Measurements from ENCODE around the gene DOCK9.
"Not testable (repeated sequence)": the region's sequence is repeated elsewhere in the genome, so short reads cannot be mapped to it uniquely, and the experiment has no call there.

Gene DOCK9

GRCh38 chr13:98816406-98816805 is 161.5 kb downstream of the DOCK9 start:
- no peak for DNase-seq

DNA sequence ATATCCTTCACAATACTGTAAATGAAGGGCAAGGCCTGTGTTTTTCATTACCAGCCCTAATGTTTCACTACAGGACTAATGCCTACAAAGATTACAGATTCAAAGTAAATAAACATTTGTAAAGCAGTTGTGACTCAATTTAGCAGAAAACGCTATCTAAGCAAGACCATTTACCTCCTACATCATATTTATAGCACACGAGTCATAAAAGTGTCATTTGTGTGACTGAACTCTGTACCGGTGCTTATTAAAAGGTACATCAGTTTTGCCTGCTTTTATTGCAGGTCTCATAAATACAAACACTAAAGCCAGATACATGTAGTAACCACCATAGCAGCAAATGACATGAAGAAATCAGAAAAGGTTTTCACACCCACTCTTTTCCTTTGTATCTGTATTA is 163.9 kb downstream of the DOCK9 start:
- no peak for DNase-seq

GRCh38 chr13:98812186-98812790 is 165.6 kb downstream of the DOCK9 start:
- not testable (repeated sequence) for DNase-seq

DNA sequence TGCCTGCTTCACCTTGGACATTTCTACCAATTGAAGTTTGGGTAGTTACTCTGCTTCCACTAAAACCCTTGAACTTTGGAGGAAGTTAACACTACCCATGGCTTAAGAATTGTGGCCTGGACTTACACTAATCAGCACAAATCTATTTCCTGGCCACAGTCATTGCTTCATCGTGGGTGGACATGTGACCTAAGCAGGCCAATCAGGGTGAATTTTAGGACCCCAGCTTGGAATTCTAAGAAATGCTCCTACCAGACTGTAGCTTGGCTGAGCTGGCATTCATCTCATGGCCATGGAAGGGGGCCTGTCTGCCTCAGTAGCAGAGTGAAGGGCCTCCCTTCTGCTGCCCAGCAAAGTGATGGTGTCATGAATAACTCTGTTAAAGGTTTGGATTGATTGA is 167.1 kb downstream of the DOCK9 start:
- no peak for DNase-seq

DNA sequence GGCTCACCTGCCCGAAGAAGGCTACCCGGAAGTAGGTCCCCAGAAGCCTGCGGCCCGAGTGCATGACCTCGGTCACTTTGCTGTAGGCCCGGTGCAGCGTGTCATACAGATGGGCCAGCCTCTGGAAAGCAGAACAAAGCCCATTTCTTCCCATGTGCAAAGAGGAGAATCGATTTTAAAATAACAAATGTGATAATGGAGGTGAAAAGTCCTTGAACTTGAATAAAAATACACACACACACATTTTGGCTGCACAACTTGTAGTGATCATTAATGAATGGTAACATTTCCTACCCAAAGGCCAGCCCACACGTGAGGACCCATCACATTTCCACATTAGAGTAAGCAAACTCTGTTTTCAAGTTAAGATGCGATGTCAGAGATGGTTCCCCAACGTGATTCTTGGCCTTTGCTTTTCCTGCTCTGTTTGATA is 168.5 kb downstream of the DOCK9 start:
- DNase-seq: no peak

DNA sequence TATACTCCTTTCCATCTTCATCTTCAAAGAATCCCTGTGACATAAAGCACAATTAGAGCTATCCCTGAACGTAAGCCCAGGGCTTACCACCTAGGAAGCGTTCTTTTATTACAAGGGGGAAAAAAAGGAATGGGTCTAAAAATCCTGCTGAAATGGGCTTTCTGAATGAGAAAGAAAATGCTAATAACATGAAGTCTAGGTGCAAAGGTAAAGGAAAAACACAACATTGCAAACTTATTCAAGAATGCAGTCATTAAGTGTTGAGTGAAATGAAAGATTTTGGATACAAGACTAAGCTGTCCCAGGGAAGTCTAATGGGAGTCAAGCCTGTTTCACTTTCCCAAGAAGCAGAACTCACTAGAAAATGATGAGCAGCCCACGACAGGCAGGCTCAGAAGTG is 170.1 kb downstream of the DOCK9 start:
- no peak for DNase-seq

- no peak for DNase-seq
Measured at GRCh38 chr13:98804336-98804855, 173.5 kb downstream of the DOCK9 start.

GRCh38 chr13:98803921-98804320 is 173.9 kb downstream of the DOCK9 start:
- no peak for DNase-seq

GRCh38 chr13:98803111-98803561 is 174.7 kb downstream of the DOCK9 start:
- no peak for DNase-seq

DNA sequence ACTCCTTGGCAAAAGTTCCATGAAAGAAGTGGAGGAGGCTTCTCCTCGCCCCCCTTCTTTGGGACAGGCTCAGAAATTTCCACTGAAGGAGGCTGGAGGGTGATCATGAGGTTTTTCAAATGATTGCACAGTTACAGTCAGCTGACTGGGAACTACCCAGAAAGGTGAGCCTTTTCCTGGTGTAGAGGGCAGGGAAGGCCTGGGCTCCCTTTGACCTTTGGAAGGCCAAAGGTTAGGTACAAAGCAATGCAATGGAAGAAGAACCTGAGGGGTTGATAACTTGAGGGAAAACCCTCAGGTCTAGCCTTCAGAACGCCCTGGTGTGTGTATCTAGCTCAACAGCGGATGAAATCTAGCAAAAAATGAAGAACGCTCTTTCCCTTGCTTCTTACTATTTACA is 175.3 kb downstream of the DOCK9 start:
- no peak for DNase-seq

DNA sequence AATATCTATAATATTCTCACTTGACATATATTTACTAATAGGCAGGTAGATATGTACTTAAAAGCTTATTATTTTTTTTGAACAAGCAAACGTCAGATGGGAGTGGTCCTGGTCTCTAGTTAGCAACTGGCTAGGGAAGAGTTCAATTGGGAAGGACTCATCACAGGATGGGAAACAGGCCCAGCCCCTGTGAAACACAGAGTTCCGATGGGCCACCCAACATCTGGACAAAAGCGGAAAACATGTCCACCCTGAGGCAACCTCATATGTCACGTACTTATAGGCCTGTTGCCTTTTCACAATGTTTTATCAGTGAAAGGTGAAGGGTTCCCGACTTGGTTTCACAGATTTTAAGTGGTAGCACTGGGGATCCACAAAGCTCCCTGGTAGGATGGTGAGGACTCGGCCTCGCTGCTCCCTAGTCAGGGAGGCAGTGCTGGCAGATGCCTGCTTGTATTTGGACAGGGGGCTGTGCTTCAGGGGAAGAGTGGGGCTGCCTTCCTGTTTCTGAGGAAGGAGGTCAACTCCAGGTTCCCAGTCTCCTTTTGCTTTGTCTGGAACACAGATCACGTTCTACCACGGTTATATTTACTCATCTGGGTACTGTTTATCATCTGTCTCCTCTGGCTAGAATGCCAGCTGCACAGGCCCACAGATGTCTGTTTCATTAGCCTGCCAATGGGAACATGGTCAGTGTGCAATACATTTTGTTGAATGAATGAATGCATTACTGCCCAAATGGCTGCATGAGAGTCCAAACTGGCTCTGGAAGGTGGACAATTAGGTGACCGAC is 176.0 kb downstream of the DOCK9 start:
- no peak for DNase-seq

DNA sequence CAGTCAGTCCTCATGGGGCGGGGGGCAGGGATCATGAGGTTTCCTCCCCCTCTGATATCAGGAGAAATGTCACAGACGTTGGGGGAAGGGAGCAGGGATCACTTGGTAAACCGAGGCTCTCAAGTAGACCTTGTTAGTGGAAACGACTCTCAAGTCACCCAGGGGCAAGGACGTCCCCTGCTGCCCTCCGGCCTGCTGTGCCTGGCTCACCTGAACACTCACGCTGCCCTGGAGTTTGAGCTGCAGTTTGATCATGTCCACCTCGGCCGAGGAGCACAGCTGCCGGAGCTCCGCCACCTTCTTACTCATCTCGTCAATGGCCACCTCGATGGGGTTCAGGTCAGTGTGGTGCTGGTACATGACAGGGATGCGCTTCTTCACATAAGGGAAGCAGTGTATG is 177.8 kb downstream of the DOCK9 start:
- no peak for DNase-seq

GRCh38 chr13:98798849-98799645 is 178.8 kb downstream of the DOCK9 start:
- no peak for DNase-seq

DNA sequence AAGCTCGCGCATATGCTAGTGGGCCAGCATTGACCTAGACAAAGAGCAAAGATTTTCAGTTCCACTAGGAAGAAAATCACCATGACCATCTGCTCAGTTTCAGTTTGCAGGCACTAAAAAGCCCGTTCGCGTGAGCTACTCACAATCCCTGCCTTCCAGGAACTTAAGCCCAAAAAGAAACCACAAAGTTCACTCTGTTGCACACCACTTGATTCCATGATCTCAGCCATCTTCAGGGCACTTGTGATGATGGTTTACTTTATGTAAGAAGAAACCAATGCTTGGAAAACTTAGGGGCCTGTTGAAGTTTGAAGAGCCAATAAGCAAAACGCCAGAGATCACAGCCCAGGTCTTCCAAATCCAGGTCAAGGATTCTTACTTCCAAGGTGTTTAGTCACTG is 180.4 kb downstream of the DOCK9 start:
- DNase-seq: no peak

- no peak for DNase-seq
Measured at GRCh38 chr13:98796798-98797197, 181.1 kb downstream of the DOCK9 start.

DNA sequence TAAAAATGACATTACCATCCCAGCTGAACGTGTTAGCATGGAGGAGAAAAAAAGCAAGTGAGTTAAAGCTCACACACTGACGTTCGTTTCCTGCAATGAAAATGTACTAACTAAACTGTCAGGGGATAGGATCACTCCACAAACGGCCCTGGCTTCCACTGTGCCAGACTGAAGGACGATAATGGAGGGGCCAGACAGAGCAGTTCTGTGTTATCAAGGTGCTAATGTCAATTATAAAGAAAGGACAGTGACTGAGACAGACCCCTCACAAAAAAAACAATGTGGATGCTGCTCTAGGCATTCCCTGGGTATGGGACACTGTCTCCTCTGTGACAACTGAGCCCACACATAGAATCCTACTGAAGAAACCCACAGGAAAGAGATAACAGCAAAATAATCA is 181.7 kb downstream of the DOCK9 start:
- no peak for DNase-seq

DNA sequence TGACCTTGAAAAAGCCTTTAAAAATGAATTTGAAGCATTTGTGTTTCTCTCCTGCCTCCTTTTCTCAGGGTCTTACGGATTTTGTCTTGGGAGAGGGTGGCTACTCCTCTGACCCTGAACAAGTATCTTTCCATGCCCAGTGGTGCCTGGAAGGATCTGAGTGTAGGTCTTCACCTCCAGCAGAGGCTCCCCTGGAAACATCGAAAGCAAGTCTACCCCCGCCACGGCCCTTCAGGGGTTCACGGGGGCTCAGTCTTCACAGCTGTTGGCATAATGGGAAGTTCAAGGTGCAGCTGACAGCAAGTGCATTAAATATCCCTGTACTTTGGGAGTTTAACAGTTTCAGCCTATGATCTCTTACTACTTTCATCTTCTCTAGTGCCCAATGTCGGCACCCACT is 182.6 kb downstream of the DOCK9 start:
- DNase-seq: no peak

GRCh38 chr13:98794498-98794897 is 183.4 kb downstream of the DOCK9 start:
- DNase-seq: no peak

- DNase-seq: no peak
Measured at GRCh38 chr13:98792785-98793495, 184.9 kb downstream of the DOCK9 start.

GRCh38 chr13:98792321-98792720 is 185.5 kb downstream of the DOCK9 start:
- no peak for DNase-seq

GRCh38 chr13:98791611-98792010 is 186.3 kb downstream of the DOCK9 start:
- DNase-seq: no peak

DNA sequence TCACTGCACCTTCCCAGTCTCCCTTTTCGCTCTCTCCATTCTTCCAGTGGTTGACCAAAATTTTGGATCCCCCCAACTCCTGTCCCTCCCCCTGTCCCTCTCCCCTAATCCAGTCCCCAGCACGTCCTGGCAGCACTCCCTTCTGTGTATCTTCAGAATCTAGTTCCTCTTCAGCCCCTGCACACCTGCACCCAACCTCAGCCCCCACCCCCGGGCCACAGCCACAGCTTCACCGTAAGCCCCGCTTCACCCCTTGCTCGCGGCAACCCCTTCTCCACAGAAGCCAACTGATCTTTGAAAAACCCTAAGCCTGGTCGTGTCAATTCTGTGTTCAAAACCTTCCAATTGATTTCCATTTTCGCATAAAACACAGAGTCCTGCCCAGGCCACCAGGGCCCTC is 189.9 kb downstream of the DOCK9 start:
- DNase-seq: no peak

DNA sequence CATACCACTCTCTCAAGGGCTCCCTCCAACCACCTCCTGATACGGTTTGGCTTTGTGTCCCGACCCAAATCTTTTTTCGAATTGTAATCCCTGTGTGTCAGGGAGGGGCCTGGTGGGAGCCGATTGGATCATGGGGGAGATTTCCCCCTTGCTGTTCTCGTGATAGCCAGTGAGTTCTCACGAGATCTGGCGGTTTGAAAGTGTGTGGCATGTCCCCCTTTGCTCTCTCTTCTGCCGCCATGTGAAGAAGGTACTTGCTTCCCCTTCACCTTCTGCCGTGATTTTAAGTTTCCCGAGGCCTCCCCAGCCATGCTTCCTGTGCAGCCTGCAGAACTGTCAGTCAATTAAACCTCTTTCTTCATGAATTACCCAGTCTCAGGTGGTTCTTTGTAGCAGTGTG is 190.7 kb downstream of the DOCK9 start:
- DNase-seq: no peak
